ENCODE data around the gene CHST5.

The CHST5 gene

DNA sequence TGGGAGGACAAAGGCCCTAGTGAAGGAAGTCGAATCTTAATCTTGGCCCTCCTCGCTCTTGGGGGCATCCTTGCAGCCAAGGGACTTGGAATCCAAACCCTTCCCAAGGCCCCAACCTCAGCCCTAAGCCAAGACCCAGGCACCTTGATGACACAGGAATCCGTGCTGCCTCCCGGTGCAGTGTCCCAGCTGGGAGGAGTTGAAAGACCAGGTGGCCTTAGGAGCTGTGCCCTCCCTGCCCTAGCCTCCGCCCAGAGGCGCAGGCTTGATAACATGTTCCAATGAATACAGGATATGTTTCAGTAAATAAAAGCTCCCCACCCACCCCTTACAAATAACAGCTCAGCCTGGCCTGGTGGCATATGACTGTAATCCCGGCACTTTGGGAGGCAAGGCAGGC lies at the start of gene CHST5:
Gene CHST5 (minus strand): TSS at position 208 of the 400 bp plus-strand sequence. CDS start 5,724 bp downstream, outside the sequence.
- no peak for ATAC-seq

DNA sequence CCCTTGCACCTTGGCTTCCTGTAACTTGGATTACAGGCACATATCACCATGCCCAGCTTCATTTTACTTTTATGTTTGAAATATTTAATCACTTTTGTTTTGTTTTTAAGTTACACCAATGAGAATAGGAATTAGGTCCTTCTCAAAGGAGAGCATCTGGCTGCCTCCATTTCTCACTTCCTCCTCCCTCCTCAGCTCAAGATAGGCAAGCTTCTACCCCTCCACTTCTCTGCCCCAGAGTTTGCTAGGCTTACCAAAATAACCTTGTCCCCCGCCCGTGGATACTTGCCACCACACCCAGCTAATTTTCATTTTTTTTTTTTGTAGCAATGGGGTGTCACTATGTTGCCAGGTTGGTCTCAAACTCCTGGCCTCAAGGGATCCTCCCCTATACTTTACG lies 48.2 kb upstream of the CHST5 start:
- no peak for ATAC-seq

DNA sequence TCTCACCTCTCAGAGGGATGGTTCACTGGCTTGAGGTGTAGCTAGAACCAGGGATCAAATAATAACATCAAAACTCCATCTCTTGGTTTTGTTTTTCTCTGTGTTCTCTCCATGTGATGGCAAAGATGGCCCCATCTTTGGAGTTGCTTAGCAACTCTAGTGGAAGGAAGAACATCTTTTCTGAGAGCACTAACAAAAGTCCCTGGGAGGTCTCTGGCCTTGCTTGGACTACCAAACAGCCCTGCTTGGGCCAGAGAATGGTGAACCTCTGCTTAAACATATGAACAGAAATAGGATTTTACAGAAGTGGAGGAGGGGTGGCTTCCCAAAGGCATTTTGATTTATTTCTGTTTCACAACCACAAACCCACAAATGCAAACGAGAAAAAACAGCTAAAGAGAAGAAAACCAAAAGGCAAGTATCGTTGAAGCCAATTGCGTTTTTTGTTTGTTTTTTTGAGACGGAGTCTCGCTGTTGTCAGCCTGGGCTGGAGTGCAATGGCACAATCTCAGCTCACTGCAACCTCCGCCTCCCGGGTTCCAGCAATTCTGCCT lies 43.5 kb upstream of the CHST5 start:
- ATAC-seq, result no peak

DNA sequence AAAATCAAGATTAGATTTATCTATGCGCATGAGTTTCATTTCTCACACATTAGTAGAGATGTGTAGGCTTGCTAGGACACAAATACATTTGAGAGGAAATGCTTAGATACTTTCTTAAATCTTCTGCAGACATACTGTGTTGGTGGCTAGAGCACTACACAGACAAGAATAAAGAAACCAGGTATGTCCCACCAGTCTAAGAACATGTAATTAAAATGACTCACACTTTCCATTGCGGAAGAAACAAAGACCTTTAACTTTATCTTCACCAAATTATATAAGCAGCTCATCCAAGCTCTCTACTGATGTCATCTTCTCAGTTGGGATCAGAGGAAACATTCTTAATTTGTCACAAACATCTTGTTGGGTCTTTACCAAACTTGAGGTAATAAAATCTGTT lies 42.8 kb upstream of the CHST5 start:
- no peak for ATAC-seq

DNA sequence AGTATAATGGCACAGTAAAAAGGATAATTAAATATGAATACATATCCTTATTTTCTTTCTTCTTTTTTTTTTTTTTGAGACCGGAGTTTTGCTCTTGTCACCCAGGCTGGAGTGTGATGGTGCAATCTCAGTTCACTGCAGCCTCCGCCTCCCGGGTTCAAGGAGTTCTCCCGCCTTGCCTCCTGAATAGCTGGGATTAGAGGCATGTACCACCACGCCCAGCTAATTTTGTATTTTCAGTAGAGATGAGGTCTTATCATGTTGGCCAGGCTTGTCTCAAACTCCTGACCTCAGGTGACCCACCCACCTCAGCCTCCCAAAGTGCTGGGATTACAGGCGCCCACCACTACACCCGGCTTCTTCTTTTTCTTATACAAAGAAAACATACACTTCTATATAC lies 42.3 kb upstream of the CHST5 start:
- no peak for ATAC-seq

DNA sequence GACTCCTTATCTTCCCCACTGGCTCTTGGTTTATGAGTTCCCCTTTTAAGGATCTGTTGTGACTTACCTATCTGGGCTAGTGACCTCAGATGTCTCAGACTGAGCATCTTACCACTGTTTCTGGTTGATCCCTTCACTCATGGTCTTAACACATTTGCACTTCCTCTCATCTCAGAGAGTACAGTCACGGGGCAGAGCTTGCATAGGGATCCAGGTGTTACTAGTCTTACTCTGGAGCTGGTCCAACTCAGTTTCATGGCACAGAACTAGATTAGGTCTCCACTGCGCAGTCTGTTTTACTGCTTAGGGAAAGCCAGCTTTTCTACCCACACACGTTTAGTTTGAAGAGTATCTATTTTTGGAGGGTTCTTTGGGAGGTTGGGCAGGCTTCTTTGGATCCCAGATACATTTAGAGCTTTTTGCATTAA lies 40.5 kb upstream of the CHST5 start:
- no peak for ATAC-seq

DNA sequence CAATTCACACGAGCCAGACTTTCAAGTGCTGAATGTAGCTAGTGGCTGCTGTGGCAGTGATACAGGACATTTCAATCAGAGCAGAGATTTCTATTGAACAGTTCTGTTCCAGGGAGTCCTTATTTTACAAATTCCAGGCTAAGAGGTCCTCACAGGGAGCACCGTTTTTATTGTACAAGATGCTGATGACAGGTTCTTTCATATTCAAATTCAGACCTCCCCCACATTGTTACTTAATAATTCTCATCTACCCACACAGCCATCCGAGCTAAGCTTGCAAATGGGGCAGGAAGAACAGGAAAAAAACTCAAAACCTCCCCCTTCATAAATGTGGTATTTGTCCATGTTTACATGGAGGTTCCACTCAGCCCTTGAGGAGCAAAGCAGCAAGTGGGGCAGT lies 40.0 kb upstream of the CHST5 start:
- ATAC-seq, result no peak

DNA sequence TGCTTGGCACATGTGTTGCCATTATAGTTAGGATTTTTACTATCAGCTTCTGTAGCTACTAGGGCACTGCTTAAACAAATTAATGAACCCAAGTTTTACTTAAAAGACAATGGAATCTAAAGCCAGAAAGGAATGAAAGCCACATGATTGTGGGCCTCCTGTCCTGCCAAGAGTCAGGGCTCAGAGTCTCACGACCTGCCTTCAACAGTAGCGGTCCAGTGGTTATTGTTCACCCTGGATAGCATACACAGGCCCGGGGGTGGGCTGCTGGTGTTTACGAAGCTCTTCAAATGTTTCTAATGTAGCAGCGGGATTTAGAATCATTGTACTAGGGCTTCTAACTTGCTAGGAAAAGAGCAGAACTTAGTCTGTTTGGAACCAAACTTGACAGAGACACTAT lies 38.0 kb upstream of the CHST5 start:
- ATAC-seq, result no peak

DNA sequence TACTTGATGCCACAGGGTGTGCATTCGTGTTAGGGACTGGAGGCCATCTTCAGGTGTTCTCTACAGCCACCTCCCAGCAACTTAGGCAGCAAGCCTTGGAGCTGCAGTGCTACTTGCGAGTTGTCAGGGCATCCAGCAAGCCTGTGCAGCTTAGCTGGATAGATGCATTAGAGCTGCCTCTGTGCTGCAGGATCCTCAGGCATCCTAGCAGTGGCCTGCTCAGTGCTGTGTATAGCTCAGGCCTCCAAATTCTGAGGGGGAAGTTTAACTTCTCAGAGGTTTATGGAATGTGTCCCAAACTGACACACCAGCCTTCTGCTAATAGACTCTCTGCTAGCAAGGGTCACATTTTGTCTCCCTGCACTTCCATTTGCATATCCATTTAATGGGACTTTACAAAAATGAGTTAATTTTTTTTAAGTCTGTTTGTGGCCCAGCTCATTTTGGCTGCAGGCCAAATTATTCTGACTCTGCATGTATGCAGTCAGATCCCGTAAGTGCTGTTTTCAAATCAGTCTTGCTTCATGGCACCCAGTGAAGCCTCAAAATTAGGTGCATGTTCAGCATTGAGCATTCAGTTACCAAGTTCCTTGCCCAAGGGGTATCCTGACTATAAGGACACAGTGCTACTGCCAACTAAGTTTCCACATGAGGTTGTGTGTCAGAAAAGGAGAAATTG lies 37.1 kb upstream of the CHST5 start:
- ATAC-seq, result no peak

DNA sequence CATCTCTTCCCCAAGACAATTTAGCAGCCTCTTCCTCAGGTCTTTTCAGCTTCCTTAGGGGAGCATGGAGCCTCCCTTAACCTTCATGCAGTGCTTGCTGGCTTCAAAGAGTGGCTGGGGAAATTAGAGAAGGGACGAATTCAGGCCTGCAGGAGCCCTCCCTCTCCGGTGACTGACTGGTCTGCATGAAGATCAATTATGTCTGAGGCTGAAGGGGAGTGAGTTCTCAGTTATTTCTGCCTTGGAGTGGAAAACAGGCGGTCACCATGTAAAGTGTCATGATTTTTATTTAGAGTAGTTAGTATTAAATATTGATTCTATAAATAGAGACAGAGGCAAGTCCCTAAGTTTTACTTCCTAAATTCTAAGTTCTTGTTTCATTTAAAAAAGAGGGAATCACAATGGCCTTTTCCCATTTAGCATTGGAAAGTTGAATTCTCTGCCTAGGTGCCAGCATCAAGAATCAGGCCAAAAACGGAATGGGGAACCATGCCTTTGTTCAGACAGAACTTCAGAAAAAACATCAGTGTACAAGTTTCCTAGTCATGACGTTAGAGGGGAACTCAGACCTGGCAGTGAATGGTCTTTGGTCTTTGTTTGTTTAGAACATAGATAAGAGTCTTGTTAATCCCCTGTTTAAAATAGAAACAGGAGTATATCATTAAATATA lies 34.6 kb upstream of the CHST5 start:
- ATAC-seq, result no peak

DNA sequence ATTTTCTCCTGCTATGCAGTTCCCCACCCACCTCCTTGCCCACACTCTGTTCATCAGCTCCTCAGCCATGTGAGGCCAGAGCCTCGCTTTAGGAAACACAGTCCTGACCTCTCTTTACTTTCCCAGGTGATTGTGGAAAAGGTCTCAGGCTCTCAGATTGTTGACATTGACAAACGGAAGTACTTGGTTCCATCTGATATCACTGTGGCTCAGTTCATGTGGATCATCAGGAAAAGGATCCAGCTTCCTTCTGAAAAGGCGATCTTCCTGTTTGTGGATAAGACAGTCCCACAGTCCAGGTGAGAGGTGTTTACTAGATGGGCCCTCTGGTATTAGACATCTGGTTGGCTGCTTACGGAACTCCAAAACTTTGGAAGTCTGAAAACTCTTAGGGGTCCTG lies 32.0 kb upstream of the CHST5 start:
- ATAC-seq, result no peak

DNA sequence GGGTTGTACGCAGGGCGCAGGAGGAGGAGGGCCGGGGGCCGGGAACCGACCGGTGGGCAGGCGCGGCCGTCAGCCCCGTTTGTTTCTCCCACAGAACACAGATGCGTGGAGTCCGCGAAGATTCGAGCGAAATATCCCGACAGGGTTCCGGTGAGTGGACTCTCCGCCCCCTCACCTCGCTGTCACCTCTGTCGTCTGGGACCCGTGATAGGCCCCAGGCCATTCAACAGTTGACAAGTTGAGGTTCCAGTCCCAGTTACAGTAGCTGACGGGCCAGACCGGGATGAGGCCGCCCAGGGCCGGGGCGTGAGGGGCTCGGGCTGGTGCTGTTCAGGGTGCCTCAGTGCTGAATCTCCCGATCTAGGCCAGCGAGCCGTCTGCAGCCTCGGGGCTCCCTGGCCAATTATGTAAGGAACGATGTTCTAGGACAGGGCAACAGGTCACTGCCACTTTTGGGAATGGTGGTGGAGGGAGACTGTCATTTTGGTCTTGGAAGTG lies 30.9 kb upstream of the CHST5 start:
- peak in 1 of 2 donors; percentile 7 for ATAC-seq

DNA sequence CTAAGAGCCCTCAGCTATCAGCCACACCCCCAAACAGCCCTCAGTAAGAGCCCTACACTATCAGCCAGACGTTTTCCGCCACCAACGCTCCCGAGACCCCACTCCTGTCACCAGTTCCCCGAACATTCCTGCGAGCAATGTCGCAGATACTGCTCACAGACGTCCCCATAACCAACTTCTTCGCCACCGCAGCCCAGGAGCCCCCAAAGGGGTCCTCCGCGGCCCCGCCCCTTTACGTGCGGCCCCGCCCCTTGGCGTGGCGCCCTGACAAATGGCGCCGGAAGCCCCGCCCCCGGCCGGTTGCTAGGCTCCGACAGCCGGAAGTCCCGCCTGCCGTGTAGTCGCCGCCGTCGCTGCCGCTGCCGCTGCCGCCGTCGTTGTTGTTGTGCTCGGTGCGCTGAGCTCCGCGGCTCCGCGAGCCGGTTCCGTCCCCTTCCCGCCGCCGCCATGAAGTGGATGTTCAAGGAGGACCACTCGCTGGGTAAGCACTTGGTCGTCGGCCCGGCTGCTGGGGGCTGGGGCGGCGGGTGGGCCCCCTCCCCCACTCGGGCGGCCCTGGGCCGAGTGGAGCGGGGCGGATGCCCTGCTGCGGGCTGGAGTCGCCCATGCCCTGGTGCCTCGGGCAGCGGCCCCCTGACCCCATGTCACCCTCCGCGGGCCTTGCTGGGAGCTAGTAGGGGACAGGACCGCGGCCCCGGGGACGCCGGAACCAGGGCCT lies 30.3 kb upstream of the CHST5 start, which contains the start of gene GABARAPL2:
Gene GABARAPL2 (plus strand): TSS at position 340 of the 718 bp plus-strand sequence. CDS start 108 bp downstream, at position 448.
- peak; percentile 70 to 75 for ATAC-seq

DNA sequence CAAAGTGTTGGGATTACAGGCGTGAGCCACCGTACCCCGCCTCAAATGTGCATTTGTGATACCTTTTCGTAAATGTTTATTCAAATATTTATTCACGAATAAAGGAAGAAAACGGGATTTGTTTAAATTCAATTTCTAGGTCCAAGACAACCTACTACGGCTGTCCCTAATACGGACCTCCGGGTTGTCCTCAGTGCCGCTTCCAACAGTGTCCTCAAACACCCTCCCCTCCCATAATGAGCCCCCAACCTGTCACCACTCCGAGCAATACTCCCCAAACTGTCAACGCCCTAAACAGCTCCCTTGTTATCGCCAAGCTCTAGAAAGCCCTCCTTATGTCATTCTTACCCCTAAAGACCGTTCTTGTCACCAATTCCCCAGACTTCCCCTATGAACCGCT lies 29.7 kb upstream of the CHST5 start:
- ATAC-seq, result no peak

DNA sequence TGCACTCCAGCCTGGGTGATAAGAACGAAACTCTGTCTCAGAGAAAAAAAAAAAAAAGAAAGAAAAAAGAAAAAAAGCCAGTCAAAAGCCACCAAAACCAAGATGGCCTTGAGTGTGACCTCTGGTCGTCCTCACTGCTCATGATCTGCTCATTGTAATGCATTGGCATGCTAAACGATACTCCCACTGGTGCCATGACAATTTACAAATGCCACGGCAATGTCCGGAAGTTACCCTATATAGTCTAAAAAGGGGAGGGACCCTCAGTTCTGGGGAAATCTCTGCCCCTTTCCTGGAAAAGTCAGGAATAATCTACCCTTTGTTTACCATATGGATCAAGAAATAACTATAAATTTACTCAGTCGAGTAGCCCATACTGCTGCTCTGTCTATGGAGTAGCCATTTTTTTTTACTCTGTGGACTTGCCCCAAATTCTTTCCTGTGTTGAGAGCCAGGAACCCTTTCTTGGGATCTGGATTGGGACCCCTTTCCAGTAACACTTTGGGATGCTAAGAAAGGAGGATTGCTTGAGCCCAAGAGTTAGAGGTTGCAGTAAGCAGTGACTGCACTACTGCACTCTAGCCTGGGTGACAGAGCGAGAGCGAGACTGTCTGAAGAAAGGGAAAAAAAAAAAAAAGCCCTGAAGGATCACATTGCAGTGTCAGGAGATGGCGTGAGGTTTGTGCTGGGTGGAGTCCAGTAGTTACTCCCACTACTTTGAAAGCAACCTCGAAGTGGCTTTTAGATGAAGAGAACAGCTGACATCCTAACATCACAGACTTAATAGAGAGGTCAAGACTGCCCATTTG lies 23.9 kb upstream of the CHST5 start:
- no peak for ATAC-seq

DNA sequence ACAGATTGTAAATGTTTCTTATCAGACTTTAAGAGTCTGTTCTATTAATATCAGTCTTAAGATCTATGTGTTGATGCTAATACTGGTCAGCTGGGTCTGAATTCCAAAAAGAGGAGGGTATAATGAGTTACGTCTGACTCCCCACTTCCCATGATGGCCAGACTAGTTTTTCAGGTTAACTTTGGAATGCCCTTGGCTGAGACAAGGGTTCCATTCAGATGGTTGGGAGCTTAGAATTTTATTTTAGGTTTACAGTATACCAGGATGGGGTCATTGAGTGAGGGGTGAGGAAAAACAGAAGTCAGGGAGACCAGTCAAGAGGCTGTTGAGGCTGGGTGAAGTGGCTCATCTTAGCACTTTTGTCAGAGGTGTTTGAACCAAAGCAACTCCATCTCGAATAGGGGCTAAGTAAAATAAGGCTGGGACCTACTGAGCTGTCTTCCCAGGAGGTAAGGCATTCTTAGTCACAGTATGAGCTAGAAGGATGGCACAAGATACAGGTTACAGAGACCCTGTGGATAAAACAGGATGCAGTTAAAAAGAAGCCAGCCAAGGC lies 23.0 kb upstream of the CHST5 start:
- ATAC-seq, result no peak

DNA sequence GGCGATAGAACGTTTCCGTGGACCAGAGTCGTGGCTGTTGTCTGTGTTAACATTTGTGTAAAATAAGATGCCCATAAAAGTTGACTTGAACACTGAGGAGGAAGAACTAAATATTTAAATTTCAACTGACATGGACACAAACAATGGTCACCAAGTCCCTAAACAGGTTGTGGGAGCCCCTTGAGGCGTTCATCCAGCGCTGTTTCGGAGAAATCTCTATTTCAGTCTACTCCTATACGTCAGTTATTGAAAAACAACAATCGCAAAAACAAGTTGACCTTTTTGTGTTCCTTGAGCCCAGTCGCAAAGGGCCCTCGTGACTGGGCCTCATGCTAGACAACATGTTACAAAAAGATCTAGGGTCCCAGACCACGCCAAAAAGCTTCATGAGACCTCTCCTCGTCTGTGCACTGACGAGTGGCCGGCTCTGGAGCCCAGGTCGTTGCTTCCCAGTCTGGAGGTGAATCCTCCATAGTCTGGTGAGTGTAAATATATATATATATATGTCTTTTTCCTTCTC lies 20.6 kb upstream of the CHST5 start:
- ATAC-seq, result no peak

DNA sequence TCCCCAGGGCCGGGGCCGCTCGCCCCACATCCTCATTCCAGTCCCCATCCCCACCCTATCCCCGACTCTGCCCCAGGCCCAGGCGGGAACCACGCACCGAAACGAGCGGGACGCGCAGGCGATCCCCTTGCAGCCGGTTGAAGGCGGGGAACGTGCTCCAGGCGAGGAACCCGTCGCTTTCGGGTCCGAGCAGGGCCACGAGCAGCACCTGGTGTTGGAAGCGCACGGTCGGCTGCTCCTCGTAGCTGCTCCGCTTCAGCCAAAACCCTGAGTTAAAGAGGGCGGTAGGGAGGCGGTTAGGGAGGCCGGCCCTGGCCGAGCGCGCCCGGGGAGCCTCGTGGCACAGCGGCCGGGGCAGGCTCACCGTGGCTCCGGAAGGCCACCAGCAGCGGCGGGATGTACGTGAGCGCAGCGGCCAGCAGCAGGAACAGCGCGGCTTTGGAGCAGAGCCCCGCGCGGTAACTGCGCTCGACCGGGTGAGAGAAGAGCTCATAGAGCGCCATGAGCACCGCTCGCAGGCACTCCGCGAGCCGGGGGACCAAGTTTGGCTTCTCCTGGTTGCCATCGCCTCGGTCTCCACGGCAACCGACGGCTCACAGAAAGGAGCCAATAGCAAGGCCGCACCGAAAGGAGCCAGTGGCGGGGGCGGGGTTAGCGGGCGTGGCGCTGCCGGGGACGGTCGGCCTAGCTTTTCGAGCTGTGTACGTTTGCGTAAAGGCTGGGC lies 20.0 kb upstream of the CHST5 start, which contains the start of gene TMEM231:
Gene TMEM231 (minus strand): TSS at position 546 of the 724 bp plus-strand sequence. CDS start 43 bp downstream, at position 503.
- peak; percentile 98 for ATAC-seq

DNA sequence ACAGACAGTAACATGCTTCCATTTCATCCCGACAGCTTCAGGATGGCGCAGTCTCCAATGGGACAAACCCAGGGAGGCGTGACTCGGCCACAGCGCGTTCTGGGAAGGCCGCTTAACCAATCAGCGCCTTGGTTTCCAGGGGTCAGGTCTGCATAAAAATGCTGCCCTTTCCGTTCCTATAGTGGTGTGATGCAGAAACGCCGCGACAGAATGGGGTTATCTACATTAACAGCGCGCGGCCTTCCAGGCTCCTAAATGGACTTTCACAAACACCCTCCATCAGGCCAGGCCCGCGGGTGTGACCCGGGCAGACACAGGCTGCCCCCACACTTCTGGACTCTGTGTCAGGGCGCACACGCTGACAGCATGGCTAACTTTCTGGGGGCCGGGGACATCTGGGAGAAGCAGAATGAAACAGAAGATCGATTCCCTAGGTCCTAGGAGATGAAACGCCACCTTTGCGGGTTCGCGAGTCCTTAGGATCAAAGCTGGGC lies 19.4 kb upstream of the CHST5 start:
- ATAC-seq, result no peak

DNA sequence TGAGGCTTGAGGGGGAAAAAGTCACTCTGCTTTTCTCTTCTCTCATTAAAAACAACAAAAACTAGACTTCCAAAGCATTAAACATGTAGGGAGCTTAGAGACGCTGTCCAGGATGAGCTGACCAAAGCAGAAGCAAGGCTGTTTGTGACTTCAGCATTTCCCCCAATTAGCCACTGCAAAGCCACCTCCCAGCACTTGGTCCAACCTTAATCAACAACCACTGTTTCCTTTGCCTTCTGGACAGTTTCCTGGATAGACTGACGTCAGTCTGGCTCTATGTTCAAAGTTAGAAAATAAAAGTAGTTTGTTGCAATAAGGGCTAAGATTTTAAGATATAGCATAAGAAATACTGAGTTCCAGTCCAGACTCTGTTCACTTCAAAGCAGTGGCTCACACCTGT lies 17.0 kb upstream of the CHST5 start:
- no peak for ATAC-seq

DNA sequence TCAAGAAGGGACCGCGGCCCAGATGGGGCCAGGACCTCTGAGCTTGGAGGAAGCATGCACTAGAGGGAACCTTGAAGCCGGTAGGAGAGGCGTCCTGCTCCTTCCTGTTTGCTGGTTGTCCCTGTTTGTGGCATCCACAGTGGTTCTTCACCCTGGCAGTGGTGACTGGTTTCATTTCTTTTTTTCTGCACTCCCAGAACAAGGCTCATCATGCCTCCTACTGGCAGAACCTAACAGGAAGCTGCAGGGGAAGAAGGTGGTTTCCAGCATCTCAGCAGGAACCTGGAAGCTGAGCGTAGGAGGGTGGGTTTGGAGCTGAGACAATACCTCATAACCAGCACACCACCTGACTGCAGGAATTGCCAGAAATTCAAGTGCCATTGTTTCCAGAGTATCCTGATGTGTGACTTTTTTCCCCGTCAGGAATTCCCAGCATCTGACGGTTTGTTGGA lies 14.3 kb upstream of the CHST5 start:
- ATAC-seq, result peak; percentile 38 to 43

All from activated CD4-positive, CD25-positive, alpha-beta regulatory T cell treated with anti-CD3 and anti-CD28 coated beads, Interleukin-2, amount 50 U/mL, for 24 hours (primary cell).